ENCODE results near the gene PRMT2. TPM values are rescaled to one million over a fixed set of nuclear protein-coding genes. Genes with fewer than 3 reads are reported as not detected.

PRMT2 gene
- total RNA-seq, 1 experiment from 2014 or later = 64.5 TPM

GRCh38 chr21:46641656-46642055 is 6.2 kb downstream of the PRMT2 start:
- Histone ChIP-seq H3K79me2 (ENCODE audit: low read depth) (peaks cover 19% of the 10 kb centered on the region), H4K20me1 (ENCODE audit: insufficient read depth) (no peaks in the 10 kb centered on the region), H3F3A (ENCODE audit: insufficient read depth, low read depth) (no peaks in the 10 kb centered on the region), H3K36me3 (ENCODE audit: low read depth) (no peaks in the 10 kb centered on the region), H3K9me3 (ENCODE audit: insufficient read depth, low read depth) (no peaks in the 10 kb centered on the region), H3K4me1 (replicated peaks; ENCODE audit: insufficient read depth) (peaks cover 3% of the 10 kb centered on the region; the same call in 1 of the 2 replicates), H2AFZ (no peak overlapping the region), H3K27ac (no peak overlapping the region), H3K4me2 (no peak overlapping the region), H3K27me3 (ENCODE audit: insufficient read depth, low read depth) (no peaks in the 10 kb centered on the region), H3K4me3 (no peak overlapping the region), H3K9me2 (ENCODE audit: insufficient read depth) (no peaks in the 10 kb centered on the region)
- ChIA-PET CTCF (no interaction called here), POLR2A (ENCODE audit: unreplicated experiment) (no interaction called here)
- BruUV-seq (replicated peaks) = no TSS peak
- TF ChIP-seq EZH2 (IDR thresholded peaks at IDR 0.05; ENCODE audit: low read depth) (no peak), CTCF (conservative IDR thresholded peaks at IDR 0.05) (no peak)
- intact Hi-C loops (cut with micrococcal nuclease; ENCODE audit: unreplicated experiment) = no loop called here
- DNase-seq = peak in 1 of 2 experiments; percentile 6

GRCh38 chr21:46643379-46644177 is 8.1 kb downstream of the PRMT2 start:
- Histone ChIP-seq H3K9me2 (ENCODE audit: insufficient read depth) (no peaks in the 10 kb centered on the region), H3K27me3 (ENCODE audit: insufficient read depth, low read depth) (no peaks in the 10 kb centered on the region), H3K9me3 (ENCODE audit: insufficient read depth, low read depth) (no peaks in the 10 kb centered on the region), H4K20me1 (ENCODE audit: insufficient read depth) (no peaks in the 10 kb centered on the region), H3K4me2 (no peak overlapping the region), H3K4me3 (no peak overlapping the region), H3F3A (ENCODE audit: insufficient read depth, low read depth) (no peaks in the 10 kb centered on the region), H3K79me2 (ENCODE audit: low read depth) (peaks cover 2% of the 10 kb centered on the region; the same call in 1 of the 2 replicates), H3K36me3 (ENCODE audit: low read depth) (no peaks in the 10 kb centered on the region), H3K4me1 (replicated peaks; ENCODE audit: insufficient read depth) (no peaks in the 10 kb centered on the region), H3K27ac (no peak overlapping the region), H2AFZ (no peak overlapping the region)
- no peak for DNase-seq
- BruUV-seq (replicated peaks) = no TSS peak
- TF ChIP-seq CTCF (conservative IDR thresholded peaks at IDR 0.05) (no peak), EZH2 (IDR thresholded peaks at IDR 0.05; ENCODE audit: low read depth) (no peak)
- ChIA-PET CTCF (no interaction called here), POLR2A (ENCODE audit: unreplicated experiment) (interaction anchor here (0.6 kb wide), 1 partner anchor 184 kb away, joined by 3 read pairs; no protein-coding TSS in a partner anchor)
- intact Hi-C loops (cut with micrococcal nuclease; ENCODE audit: unreplicated experiment) = no loop called here

- H3K4me2 ChIP-seq = no peak overlapping the region
- no peak for DNase-seq
- no peaks in the 10 kb centered on the region for H3K27me3 ChIP-seq (ENCODE audit: insufficient read depth, low read depth)
- no peak for TF ChIP-seq EZH2 (IDR thresholded peaks at IDR 0.05; ENCODE audit: low read depth)
- no peak for TF ChIP-seq CTCF (conservative IDR thresholded peaks at IDR 0.05)
- no peaks in the 10 kb centered on the region for H3K4me1 ChIP-seq (replicated peaks; ENCODE audit: insufficient read depth)
- intact Hi-C loops (cut with micrococcal nuclease; ENCODE audit: unreplicated experiment) = no loop called here
- no peaks in the 10 kb centered on the region for H3K79me2 ChIP-seq (ENCODE audit: low read depth)
- no peaks in the 10 kb centered on the region for H3K36me3 ChIP-seq (ENCODE audit: low read depth)
- ChIA-PET CTCF (no interaction called here), POLR2A (ENCODE audit: unreplicated experiment) (no interaction called here)
- H3F3A ChIP-seq (ENCODE audit: insufficient read depth, low read depth) = no peaks in the 10 kb centered on the region
- H3K4me3 ChIP-seq = no peak overlapping the region
- H4K20me1 ChIP-seq (ENCODE audit: insufficient read depth) = no peaks in the 10 kb centered on the region
- no peak overlapping the region for H3K27ac ChIP-seq
- H3K9me2 ChIP-seq (ENCODE audit: insufficient read depth) = no peaks in the 10 kb centered on the region
- H2AFZ ChIP-seq = no peak overlapping the region
- no TSS peak for BruUV-seq (replicated peaks)
- H3K9me3 ChIP-seq (ENCODE audit: insufficient read depth, low read depth) = no peaks in the 10 kb centered on the region
These were observed 10.4 kb downstream of the PRMT2 start for GRCh38 chr21:46645840-46646239.
